Mesenchymal stem cell (in vitro differentiated cells and primary cell): Measurements from ENCODE around the gene UQCC3.

ENCODE experiments used
- DNase-seq: peaks from one replicate; pipeline ENCODE4 v3.0.0-alpha.2; 2013
- H2AFZ ChIP-seq: one replicate; pipeline ENCODE4 v1.6.1; 2013; ENCODE audit warnings: low read depth, mild to moderate bottlenecking, control low read depth, inconsistent platforms, low read length, moderate library complexity
- H2AK5ac ChIP-seq: 2 replicates; pipeline ENCODE4 v1.6.1; 2013; ENCODE audit warnings: low read length, moderate library complexity, mild to moderate bottlenecking, inconsistent platforms; ENCODE audit not compliant: severe bottlenecking
- H2BK120ac ChIP-seq: one replicate; pipeline ENCODE4 v1.6.1; 2013; ENCODE audit warnings: low read depth, mild to moderate bottlenecking, inconsistent platforms, low read length, moderate library complexity
- H2BK12ac ChIP-seq, 2 experiments: one replicate each; pipeline ENCODE4 v1.6.1; 2013; ENCODE audit warnings: inconsistent platforms in 2 of 2, low read length in 2 of 2, mild to moderate bottlenecking in 2 of 2, moderate library complexity in 2 of 2, control low read depth in 1 of 2
- H2BK15ac ChIP-seq: one replicate; pipeline ENCODE4 v1.6.1; 2013; ENCODE audit warnings: mild to moderate bottlenecking, low read depth, inconsistent platforms; ENCODE audit not compliant: poor library complexity, severe bottlenecking
- H2BK5ac ChIP-seq: 2 replicates; pipeline ENCODE4 v1.6.1; 2013; ENCODE audit warnings: low read depth, mild to moderate bottlenecking, low read length, control low read depth, inconsistent platforms; ENCODE audit not compliant: poor library complexity, severe bottlenecking
- H3K14ac ChIP-seq, 2 experiments: one replicate each; pipeline ENCODE4 v1.6.1; 2013; ENCODE audit warnings: inconsistent platforms in 2 of 2, low read length in 2 of 2, control low read depth in 1 of 2, mild to moderate bottlenecking in 1 of 2, moderate library complexity in 1 of 2
- H3K18ac ChIP-seq, 2 experiments: one replicate each; pipeline ENCODE4 v1.6.1; 2013; ENCODE audit warnings: inconsistent platforms in 2 of 2, low read length in 2 of 2, control low read depth in 1 of 2, low read depth in 1 of 2, mild to moderate bottlenecking in 1 of 2
- H3K23ac ChIP-seq, 2 experiments: one replicate each; pipeline ENCODE4 v1.6.1; 2013; ENCODE audit warnings: inconsistent platforms in 2 of 2, low read length in 2 of 2, mild to moderate bottlenecking in 2 of 2, moderate library complexity in 2 of 2, control low read depth in 1 of 2
- H3K27ac ChIP-seq: 2 replicates; pipeline ENCODE4 v1.5.1; 2013; ENCODE audit warnings: mild to moderate bottlenecking, moderate library complexity, low read length, control low read depth, inconsistent platforms; ENCODE audit not compliant: poor library complexity, severe bottlenecking
- H3K27me3 ChIP-seq, 2 experiments: 2 replicates each; pipeline versions ENCODE4 v1.6.1 to v1.7.0; 2013; ENCODE audit warnings: low read length in 2 of 2, mild to moderate bottlenecking in 2 of 2, moderate library complexity in 2 of 2, control low read depth in 1 of 2, inconsistent platforms in 1 of 2; ENCODE audit not compliant: control insufficient read depth in 1 of 2, insufficient read depth in 1 of 2
- H3K36me3 ChIP-seq, 2 experiments: 2 replicates each; pipeline versions ENCODE4 v1.6.1 to v1.7.0; 2013; ENCODE audit warnings: low read length in 2 of 2, control low read depth in 1 of 2, inconsistent platforms in 1 of 2, low read depth in 1 of 2, mild to moderate bottlenecking in 1 of 2; ENCODE audit not compliant: insufficient read depth in 2 of 2, control insufficient read depth in 1 of 2
- H3K4ac ChIP-seq, 2 experiments: one replicate each; pipeline ENCODE4 v1.6.1; 2013; ENCODE audit warnings: inconsistent platforms in 2 of 2, low read length in 2 of 2, mild to moderate bottlenecking in 2 of 2, moderate library complexity in 2 of 2, control low read depth in 1 of 2, low read depth in 1 of 2
- H3K4me1 ChIP-seq: 2 replicates; pipeline ENCODE4 v1.6.1; 2013; ENCODE audit warnings: low read depth, low read length, control low read depth; ENCODE audit not compliant: control insufficient read depth, insufficient read depth
- H3K4me2 ChIP-seq: 2 replicates; pipeline ENCODE4 v1.6.1; 2013; ENCODE audit warnings: low read length, mild to moderate bottlenecking, inconsistent platforms; ENCODE audit not compliant: poor library complexity, severe bottlenecking
- H3K4me3 ChIP-seq, 2 experiments: 2 replicates each; pipeline versions ENCODE4 v1.5.1 to v1.7.0; 2013; ENCODE audit warnings: low read length in 2 of 2, mild to moderate bottlenecking in 2 of 2, control low read depth in 1 of 2, low read depth in 1 of 2; ENCODE audit not compliant: insufficient read depth in 1 of 2
- H3K79me1 ChIP-seq: replicated peaks from 2 replicates; pipeline ENCODE4 v1.6.1; 2013; ENCODE audit warnings: mild to moderate bottlenecking, control low read depth, low read length, inconsistent platforms; ENCODE audit not compliant: poor library complexity, severe bottlenecking
- H3K9ac ChIP-seq: 2 replicates; pipeline ENCODE4 v1.7.0; 2013; ENCODE audit warnings: mild to moderate bottlenecking, low read length, moderate library complexity
- H3K9me3 ChIP-seq: 2 replicates; pipeline ENCODE4 v1.7.0; 2013; ENCODE audit warnings: mild to moderate bottlenecking, low read length; ENCODE audit not compliant: control insufficient read depth
- H4K8ac ChIP-seq: one replicate; pipeline ENCODE4 v1.6.1; 2013; ENCODE audit warnings: inconsistent platforms, mild to moderate bottlenecking, low read length, moderate library complexity
- H4K91ac ChIP-seq: one replicate; pipeline ENCODE4 v1.6.1; 2013; ENCODE audit warnings: mild to moderate bottlenecking, low read length, inconsistent platforms
- WGBS: methylation state at CpG from one replicate; pipeline ENCODE4 v1.1.7; 2013; ENCODE audit warnings: mixed read lengths; 5-methylcytosine and 5-hydroxymethylcytosine counted together

UQCC3 gene

GRCh38 chr11:62708392-62708791 lies 36.9 kb downstream of the UQCC3 start:
- Histone ChIP-seq H3K36me3 (peaks cover 38 to 42% of the 10 kb centered on the region in 2 experiments), H2BK15ac (no peak overlapping the region), H4K91ac (no peak overlapping the region), H2BK12ac (no peak overlapping the region), H2AK5ac (peak overlapping the region; percentile 33), H3K4me3 (peak overlapping the region in 1 of 2 experiments; percentile 78), H2BK120ac (no peak overlapping the region), H3K4ac (peak overlapping the region in 1 of 2 experiments; percentile 22), H3K27me3 (no peaks in the 10 kb centered on the region), H3K9me3 (no peaks in the 10 kb centered on the region), H3K4me2 (peak overlapping the region; percentile 52), H3K23ac (no peak overlapping the region), H3K9ac (peak overlapping the region; percentile 98), H3K14ac (no peak overlapping the region), H3K27ac (no peak overlapping the region), H4K8ac (no peak overlapping the region), H3K4me1 (peaks cover 36% of the 10 kb centered on the region), H2AFZ (no peak overlapping the region), H3K79me1 (peaks cover 15% of the 10 kb centered on the region), H2BK5ac (no peak overlapping the region), H3K18ac (no peak overlapping the region)
- 88% methylated on average over 5 of the region's 5 CpGs for WGBS
- no peak for DNase-seq

GRCh38 chr11:62708793-62709192 lies 37.3 kb downstream of the UQCC3 start:
- Histone ChIP-seq H3K4me2 (peak overlapping the region; percentile 52), H3K36me3 (peaks cover 42 to 46% of the 10 kb centered on the region in 2 experiments), H3K9ac (peak overlapping the region; percentile 98), H4K91ac (no peak overlapping the region), H2BK15ac (no peak overlapping the region), H3K4me3 (peak overlapping the region in 1 of 2 experiments; percentile 78), H3K4me1 (peaks cover 37% of the 10 kb centered on the region), H3K14ac (peak overlapping the region in 1 of 2 experiments; percentile 13), H3K9me3 (no peaks in the 10 kb centered on the region), H2AFZ (no peak overlapping the region), H2BK5ac (peak overlapping the region; percentile 3), H2BK12ac (peak overlapping the region in 1 of 2 experiments; percentile 17), H4K8ac (peak overlapping the region; percentile 30), H2AK5ac (peak overlapping the region; percentile 58), H3K4ac (peak overlapping the region; percentile 32 to 38), H3K23ac (no peak overlapping the region), H3K79me1 (peaks cover 14% of the 10 kb centered on the region), H3K27ac (peak overlapping the region; percentile 97), H3K18ac (peak overlapping the region in 1 of 2 experiments; percentile 86), H3K27me3 (no peaks in the 10 kb centered on the region), H2BK120ac (no peak overlapping the region)
- WGBS: 43% methylated on average over 7 of the region's 7 CpGs
- no peak for DNase-seq

GRCh38 chr11:62709247-62710000 lies 38.0 kb downstream of the UQCC3 start:
- H4K8ac ChIP-seq: peak overlapping the region; percentile 79

DNA sequence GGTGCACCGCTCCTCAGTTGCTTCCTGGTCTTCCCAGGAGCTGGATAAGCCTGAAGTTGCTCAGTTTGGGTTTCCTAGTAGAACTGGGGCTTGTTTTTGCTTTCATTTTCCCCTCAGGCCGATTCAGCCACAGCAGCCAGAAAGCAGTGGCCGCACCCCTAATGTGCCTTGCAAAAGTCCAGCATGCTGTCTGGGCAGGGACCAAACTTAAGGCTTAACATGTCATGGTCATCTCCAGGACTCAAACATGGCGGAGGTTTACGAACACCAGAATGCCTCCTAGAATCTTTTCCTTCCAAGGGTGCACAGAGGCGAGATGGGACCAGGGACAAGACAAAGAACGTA lies 38.5 kb downstream of the UQCC3 start:
- peak; percentile 65 for DNase-seq
- peak overlapping the region; percentile 43 to 78 for H3K4me3 ChIP-seq
- peaks cover 11% of the 10 kb centered on the region for H3K79me1 ChIP-seq
- no peak overlapping the region for H2BK12ac ChIP-seq
- H3K23ac ChIP-seq: peak overlapping the region in 1 of 2 experiments; percentile 11
- peak overlapping the region; percentile 74 for H3K4me2 ChIP-seq
- H3K14ac ChIP-seq: no peak overlapping the region
- no peaks in the 10 kb centered on the region for H3K27me3 ChIP-seq
- peak overlapping the region; percentile 79 for H4K8ac ChIP-seq
- H3K18ac ChIP-seq: peak overlapping the region; percentile 71 to 91
- peak overlapping the region; percentile 98 for H3K9ac ChIP-seq
- peak overlapping the region; percentile 6 for H2BK120ac ChIP-seq
- 91% methylated on average over 7 of the region's 7 CpGs for WGBS
- peak overlapping the region; percentile 15 for H2BK5ac ChIP-seq
- peaks cover 42% of the 10 kb centered on the region for H3K4me1 ChIP-seq
- peaks cover 51 to 55% of the 10 kb centered on the region in 2 experiments for H3K36me3 ChIP-seq
- H3K27ac ChIP-seq: peak overlapping the region; percentile 97
- peak overlapping the region; percentile 97 for H2AK5ac ChIP-seq
- no peak overlapping the region for H2BK15ac ChIP-seq
- no peaks in the 10 kb centered on the region for H3K9me3 ChIP-seq
- H4K91ac ChIP-seq: peak overlapping the region; percentile 70
- peak overlapping the region; percentile 33 for H2AFZ ChIP-seq
- peak overlapping the region; percentile 69 to 93 for H3K4ac ChIP-seq

More at GRCh38 chr11:62709247-62710000, 38.0 kb downstream of the UQCC3 start:
- Histone ChIP-seq H3K79me1 (peaks cover 14% of the 10 kb centered on the region), H3K4me3 (peak overlapping the region; percentile 43 to 78), H2BK15ac (no peak overlapping the region), H3K27ac (peak overlapping the region; percentile 97), H3K9ac (peak overlapping the region; percentile 98), H3K23ac (peak overlapping the region in 1 of 2 experiments; percentile 51), H2BK12ac (no peak overlapping the region), H3K4me2 (peak overlapping the region; percentile 74), H2AK5ac (peak overlapping the region; percentile 97), H3K4ac (peak overlapping the region; percentile 69 to 93), H3K4me1 (peaks cover 39% of the 10 kb centered on the region), H2BK120ac (peak overlapping the region; percentile 6), H3K14ac (peak overlapping the region in 1 of 2 experiments; percentile 88), H3K18ac (peak overlapping the region; percentile 71 to 91), H2AFZ (peak overlapping the region; percentile 33), H4K91ac (peak overlapping the region; percentile 70), H3K27me3 (no peaks in the 10 kb centered on the region), H3K36me3 (peaks cover 47 to 50% of the 10 kb centered on the region in 2 experiments), H2BK5ac (peak overlapping the region; percentile 90), H3K9me3 (no peaks in the 10 kb centered on the region)
- WGBS: 13% methylated on average over 43 of the region's 47 CpGs
- DNase-seq: peak; percentile 97
